HG03354 (cell line): ENCODE measurements around the gene TGIF1.
A peak's percentile ranks its signal among the peaks of the same experiment; 100 is the strongest.

Experiments used
- ATAC-seq: cut with Tn5 transposase; IDR thresholded peaks from one replicate; pipeline ENCODE4 v1.9.1; 2021; ENCODE audit warnings: mild to moderate bottlenecking; ENCODE audit not compliant: unreplicated experiment, poor library complexity, severe bottlenecking

Gene TGIF1

DNA sequence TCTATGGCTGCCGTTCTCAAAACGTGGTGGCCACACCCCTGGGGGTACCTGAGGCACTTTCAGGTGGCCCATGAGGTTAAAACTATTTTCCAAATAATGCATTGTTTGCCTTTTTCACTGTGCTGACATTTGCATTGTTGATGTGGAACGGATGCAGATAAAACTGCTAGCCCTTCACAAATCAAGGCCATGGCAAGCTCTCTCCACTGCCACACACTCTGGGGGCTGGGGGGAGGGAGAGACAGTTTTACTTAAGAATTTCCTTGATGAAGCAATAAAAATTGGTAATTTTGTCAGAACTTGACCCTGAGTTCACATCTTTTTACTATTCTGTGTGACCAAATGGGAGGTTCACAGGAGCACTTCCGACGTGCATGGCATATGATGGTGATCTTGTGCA is 22.0 kb upstream of the TGIF1 start:
- ATAC-seq, result no peak

DNA sequence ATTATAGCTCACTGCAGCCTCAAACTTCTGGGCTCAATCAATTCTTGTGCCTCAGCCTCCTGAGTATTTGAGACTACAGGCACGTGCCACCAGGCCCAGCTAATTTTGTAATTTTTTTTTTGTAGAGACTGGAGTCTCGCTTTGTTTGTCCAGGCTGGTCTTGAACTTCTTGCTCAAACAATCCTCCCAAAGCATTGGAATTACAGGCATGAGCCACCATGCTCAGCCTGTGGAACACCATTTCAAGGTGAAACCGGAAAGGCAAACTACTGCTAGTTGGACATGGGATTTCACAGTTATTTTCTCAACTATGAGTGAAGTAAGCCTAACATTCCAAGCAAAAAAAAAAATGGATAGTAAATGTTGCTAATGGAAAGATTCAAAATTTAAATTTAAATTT is 20.9 kb upstream of the TGIF1 start:
- no peak for ATAC-seq

DNA sequence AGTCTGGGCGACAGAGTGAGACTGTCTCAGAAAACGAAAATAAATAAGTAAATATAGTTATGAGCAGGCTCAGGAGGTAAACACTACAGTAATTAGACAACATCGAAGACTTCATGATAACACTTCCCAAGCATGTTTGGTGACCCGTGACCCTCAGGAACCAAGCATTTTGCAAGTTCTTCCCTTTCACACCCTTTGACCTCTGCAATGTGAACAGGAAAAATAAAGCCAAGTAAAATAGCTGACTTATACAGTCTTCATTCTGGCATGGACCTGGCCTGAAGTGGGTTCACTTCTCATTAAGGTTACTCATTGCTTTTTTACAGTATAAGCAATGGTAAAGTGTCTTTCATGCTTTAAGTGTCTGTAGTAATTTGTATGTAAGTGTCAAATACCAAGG is 15.3 kb upstream of the TGIF1 start:
- no peak for ATAC-seq

DNA sequence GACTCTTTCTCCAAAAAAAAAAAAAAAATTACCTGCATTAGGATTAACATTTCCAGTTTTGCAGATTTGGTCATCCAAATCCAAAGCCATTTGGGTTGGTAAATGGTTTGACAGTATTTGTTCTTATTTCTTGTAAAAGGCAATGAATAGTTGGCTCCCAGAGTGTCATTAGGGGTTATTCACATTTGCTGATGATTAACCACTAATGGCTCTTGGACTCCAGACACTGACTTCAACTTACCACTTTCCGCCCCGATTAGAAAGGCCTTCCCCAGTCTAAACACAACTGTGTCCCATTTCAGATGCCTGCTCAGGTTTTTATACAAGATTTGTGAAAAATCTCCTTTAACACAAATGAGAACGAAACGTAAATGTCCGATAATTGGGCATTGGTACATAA is 9.6 kb upstream of the TGIF1 start:
- ATAC-seq, result no peak

DNA sequence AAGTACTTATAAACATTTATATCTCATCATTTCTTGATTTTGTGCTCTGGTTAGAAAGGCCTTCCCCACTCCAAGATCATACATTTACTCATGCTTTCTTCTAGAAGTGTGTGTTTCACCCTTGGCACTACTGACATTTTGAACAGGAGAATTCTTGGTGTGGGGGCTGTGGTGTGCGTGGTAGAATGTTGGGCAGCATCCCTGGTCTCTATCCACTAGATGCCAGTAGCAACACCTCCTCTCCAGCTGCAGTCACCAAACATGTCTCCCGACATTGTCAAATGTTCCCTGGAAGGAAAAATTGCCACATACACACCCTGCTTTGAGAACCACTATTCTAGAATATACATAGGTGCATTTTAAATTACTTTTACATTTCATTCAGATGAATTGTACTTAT is 8.7 kb upstream of the TGIF1 start:
- ATAC-seq, result no peak

DNA sequence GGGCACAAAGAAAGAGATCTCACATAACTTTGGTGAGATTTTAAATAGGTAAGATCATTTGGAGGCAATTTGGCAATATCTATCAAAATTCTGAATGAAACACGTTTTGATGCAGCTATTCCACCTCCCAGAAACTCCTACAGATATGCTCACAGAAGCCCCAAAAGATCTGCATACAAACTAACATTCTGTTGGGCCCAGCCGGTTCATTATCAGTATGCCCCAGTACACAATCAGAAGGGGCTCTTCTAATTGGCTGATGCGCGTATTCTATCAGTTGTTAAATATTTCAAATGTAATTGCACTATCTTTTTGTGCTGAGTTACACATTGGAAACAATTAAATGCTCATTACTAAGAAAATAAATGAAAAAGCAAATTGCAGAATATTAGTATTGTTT is 7.1 kb upstream of the TGIF1 start:
- ATAC-seq, result no peak

DNA sequence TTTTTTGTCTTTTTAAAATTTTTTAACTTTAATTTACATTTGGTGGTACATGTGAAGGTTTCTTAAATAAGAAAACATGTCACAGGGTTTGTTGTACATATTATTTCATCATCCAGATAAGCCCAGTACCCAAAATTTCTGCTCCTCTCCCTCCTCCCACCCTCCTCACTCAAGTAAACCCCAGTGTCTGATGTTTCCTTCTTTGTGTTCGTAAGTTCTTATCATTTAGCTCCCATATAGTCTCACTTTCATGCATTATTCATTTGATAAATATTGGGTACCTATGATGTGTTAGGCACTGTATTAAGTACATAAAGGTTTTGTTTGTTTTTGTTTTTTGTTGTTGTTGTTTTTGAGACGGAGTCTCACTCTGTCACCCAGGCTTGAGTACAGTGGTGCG is 5.7 kb upstream of the TGIF1 start:
- no peak for ATAC-seq

DNA sequence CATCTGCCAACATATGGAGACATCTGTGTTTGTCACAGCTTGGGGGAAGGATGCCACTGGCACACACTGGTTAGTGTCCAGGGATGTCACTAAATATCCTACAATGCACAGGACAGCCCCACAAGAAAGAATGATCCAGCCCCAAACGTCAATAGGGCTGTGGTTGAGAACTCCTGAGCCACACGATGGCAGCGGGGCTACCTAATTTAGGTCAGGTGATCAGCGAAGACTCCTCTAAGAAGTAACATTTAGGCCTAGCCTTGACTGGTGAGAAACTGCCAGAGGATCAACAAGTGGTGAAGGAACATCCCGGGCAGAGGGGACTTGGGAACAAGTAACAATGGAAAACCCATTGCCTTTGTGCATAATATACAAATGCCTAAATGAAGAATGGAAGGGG is 5.0 kb upstream of the TGIF1 start:
- ATAC-seq, result no peak

DNA sequence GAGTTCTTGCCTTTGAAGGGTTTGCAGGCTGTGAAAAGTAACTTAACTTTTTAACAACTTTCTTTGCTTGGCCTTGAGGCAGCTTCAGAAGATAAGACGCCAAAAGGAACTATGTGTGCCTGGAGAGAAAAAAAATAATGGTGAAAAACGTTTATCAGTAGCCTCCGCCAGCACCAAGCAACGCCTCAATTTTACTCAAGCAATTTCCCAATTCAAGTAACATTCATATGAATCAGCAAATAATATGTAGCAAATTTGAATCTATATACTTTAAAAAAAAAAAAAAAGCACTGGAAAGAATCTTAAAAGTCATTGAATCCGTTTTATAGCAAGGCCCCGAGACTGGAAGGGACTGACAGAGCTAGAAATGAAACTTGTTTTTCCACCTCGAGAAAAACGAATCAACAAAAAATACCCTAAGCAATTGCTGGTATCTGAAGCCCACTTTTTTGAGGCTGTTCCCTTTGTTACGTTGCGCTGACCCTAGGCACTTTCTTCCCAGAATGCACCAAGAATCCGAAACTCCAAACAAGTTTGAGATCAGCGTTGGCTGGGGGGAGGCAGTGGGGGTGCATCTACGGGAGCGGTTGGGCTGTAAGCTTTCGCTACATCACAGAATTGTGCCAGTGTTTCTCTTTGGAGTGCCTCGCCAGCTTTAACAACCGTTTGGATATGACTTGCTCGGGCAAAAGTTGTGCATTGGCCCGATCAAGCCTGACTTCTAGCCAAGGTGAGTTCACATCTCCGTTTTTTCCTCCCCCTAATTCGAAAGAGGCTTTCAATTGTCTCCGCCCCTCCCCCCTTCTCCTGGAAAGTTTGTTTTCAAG is 2.7 kb upstream of the TGIF1 start:
- no peak for ATAC-seq

DNA sequence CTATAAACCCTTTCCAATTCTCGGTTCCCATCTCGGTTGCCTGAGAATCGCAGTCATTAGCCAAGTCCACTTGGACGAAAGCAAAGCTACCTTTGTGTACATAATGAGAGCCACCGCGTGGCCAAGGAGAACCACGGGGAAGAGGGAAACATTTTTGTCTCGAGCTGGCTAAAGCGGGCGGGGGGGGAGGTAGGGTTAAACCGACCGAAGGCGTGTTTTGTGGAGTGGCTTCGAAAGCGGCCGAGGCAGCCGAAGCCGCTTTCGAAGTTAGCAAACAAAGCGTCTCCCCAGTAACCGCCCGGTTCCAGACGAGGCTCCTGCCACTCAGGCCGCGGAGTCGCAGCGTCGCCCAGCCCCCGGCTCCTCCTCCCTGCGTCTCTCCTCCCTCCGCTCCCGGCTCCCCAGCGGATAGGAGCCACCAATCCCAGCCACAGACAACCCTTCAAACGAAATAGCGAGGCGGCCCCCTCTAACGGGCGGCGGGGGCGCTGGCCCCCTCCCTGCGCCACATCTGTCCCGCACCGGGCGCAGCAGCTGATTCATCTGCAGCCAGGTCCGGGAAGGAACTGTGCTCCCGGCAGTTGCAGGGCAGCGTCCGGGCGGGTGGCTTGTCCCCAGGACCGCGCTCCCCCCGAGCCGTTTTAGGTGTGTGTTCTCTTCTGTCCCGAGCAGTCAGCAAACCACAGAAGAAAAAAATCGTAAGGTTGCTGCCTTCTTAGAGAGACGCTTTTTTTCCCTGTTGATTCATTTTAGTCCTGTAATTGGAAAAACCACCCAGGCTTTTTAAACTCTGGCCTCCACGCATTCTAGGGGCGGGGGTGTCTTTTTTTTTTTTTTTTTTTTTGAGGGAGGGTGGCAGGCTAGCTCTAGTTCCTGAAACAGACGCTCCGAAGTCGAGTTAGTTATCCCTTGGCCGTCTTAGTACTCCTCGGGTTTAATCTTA is 1.8 kb upstream of the TGIF1 start:
- ATAC-seq, result peak; percentile 71

DNA sequence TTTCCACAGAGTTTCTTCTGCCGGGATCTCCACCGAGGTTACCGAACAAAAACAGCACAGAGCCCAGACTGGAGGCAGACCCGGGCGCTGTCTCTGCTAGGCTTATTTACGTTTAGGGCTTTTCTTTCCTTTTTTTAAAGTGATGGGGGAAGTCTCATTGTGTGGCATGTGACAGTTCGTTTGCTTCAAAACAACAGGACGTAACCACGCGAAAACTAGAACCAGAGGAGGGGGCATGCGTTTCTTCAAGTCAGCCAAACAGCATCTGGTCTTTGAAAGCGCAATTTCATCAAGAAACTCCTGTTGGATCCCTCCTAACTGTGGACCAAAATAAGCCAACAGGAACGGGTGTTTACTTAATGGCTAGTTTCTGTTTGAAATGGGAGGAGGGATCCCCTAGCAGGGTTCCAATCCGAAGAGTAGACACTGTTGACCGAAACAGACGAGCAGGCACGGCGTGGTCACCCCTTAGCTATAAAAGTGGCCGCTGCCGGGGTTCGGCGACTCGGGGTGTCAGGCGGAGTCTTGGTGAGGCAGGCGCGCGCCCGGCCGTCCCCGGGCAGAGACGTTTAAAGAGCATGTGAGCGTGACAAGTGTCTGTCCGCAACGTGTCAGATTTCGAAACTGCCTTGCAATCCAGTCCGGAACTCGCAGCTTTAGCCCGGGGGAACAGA is 997 bp upstream of the TGIF1 start:
- peak; percentile 52 for ATAC-seq

DNA sequence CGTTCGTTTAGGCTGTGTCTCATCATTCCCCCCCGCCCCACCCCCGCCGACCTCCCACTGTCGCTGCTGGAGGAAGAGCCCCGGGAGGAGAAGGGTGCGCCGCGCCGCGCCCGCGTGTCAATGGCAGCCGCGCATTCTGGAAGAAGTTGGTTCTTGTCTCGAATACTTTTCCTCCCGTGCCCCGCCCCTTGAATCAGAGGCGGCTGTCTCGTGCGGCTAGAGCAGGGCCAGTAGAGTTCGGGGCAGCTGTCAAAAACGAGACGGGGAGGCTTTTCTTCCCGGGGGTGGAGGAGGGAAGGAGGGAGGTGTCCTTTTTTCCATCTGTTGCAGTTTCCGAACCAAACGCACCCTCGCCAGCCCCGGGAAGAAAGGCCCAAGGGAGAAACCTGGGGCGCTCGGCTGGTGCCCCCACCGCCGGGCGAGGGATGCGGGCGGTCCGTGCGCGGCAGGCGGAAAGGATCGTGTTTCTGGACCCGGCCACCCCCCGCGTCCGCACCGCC is 410 bp upstream of the TGIF1 start:
- peak; percentile 22 for ATAC-seq

DNA sequence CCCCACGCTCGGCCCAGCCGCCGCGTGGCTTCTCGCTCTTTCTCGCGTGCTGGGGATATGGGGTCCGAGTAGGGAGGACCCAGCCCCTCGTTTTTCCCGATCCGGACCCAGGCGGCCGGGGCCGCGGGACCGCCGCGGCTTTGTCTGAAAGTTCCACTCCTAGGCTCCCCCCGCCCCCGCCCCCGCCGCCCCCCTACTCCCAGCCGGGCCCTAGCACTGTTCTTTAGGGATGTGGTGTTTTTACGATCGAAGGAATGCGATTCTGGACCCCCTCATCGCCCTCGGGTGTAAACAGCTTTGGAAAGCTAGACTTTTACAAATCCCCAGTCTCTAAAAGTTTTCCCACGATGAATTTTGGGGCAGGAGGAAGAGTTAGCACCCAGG is 819 bp downstream of the TGIF1 start:
- no peak for ATAC-seq

DNA sequence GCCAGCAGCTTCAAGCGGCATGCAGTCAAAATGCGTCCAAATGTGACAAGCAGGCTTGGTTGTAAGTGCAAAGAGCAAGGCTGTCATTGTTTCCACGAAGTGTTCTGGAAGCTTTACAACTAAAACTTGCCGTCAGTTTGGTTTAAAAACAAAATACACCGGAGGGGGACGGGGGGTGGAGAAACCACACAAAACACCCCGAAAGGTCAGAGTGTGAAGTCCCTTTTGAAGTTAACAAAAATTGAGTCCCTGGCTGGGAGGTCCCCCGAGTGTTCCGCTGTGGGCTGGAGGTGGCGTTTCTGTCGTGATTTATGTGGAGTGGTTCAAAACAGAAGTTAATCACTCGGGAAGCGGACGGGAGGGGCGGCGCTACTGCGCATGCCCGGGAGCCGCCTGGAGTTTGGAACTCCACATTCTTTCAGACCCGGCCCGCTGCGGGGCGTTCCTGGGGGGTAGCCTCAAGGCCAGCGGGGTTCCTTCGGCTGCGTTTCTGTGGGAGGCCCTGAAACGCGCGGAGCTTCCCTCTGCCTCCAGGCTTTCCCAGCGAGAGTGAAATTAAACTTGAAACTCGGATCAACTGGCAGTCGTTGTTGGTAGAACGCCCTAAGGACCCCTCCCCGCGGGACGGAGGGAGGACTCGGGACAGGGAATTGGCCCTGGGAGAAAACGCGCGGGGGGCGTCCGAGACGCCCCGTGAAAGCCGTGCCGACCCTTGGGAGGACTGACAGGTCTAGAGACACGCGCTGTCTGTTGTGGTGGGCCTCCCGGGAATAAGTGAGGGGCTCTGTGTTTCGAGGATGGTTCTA is 1.4 kb downstream of the TGIF1 start:
- ATAC-seq, result no peak

DNA sequence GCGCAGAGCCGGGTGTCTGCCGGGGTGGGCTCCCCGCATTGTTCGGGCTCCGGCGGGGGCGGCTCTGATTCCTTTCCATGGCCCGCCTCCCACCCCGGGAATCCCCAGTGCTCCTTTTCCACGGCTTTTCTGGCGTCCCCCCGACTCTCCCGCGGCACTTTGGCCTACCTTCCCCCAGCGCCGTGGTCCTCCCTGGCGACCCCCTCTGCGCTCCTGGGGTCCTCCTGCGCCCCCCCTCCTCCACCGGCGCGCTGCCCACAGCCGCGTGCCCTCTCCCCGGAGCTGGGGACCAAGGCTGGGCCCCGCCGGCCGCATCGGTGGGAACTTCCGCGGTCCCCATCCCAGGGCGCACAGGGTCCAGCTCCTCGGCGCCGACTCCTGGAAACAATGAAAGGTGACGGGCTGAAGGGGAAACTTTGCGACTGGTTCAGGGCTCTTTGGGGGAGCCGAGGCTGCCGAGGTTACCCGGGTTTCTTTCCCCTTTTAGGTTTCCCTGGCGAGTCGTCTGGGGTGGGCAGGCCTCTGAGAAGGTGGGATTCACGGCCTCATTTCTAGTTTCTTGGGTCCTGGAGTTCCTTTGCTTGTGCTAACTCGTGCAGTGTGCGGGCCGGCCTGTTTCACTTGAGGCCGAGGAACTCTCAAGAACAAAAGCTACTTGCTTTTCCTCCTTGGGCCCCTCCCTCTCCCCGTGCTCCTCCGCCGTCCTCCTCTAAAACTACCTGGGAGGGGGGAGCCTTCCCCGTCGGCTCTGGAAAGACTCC is 2.2 kb downstream of the TGIF1 start:
- ATAC-seq, result no peak

DNA sequence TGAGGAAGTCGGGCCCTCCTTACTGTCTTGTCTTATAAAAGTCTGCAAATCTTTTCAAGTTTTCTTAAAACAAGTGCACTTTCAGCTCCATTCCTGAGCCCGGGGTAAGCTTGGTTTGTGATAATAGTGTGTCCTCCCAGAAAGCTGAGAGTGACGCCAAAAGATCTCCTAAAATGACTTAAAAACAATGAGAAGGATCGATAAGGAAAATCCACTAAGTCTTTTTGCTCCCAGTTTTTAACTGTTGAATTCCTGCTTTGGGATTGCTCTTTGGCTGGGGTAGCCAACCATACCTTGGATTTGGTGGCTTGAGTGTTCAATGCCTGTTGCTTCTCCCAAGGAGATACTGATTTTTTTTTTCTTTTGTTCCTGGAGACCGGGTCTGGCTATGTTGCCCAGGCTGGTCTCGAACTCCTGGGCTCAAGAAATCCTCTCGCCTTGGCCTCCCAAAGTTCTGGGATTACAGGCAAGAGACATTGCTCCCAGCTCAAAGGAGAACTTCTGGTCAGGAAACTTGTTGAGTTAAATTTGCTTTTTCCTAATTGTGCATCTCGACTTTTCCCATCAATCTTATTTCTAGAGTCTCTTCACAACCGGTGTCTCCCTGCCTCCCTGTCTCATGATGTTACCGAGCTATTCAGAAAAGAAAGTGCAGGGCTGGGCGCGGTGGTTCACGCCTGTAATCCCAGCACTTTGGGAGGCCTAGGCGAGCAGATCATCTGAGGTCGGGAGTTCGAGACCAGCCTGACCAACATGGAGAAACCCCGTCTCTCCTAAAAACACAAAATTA is 3.0 kb downstream of the TGIF1 start:
- ATAC-seq, result no peak

DNA sequence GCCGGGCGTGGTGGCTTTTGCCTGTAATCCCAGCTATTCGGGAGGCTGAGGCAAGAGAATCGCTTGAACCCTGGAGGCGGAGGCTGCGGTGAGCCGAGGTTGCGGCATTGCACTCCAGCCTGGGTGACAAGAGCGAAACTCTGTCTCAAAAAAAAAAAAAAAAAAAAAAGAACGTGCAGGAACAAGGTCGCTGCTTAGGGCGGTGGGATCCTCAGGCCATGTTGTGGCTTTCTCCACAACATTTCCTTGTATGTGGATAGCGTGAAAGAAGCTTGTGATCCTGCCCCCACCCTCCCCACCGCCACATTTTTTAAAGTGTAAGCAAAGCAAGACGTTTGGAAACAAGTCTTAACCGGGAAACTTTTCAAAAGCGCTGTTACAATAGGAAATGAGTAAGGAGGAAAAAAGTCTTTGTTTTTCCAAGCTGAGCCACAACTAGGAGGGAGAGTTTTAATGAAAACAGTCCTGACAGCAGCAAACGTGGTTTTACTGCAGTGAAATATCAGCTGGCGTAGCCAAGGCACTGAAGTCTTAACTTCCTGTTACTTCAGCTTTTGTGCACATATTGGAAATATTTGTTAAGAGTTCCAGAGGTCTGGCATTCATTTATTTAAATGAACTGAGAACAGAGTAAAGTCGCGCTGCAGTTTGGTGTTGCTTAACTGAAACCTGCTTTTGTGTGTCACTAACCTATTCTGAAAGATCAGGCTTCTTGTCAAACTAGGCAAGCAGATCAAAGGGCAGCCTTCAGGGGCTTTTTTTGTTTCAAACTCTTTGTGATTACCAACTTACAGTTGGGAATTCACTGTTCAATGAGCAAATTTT is 3.8 kb downstream of the TGIF1 start:
- ATAC-seq, result peak; percentile 19
